ENCODE data around the gene TBC1D4.

- TF ChIP-seq, protein P1, sequence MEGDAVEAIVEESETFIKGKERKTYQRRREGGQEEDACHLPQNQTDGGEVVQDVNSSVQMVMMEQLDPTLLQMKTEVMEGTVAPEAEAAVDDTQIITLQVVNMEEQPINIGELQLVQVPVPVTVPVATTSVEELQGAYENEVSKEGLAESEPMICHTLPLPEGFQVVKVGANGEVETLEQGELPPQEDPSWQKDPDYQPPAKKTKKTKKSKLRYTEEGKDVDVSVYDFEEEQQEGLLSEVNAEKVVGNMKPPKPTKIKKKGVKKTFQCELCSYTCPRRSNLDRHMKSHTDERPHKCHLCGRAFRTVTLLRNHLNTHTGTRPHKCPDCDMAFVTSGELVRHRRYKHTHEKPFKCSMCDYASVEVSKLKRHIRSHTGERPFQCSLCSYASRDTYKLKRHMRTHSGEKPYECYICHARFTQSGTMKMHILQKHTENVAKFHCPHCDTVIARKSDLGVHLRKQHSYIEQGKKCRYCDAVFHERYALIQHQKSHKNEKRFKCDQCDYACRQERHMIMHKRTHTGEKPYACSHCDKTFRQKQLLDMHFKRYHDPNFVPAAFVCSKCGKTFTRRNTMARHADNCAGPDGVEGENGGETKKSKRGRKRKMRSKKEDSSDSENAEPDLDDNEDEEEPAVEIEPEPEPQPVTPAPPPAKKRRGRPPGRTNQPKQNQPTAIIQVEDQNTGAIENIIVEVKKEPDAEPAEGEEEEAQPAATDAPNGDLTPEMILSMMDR (IDR thresholded peaks at IDR 0.05; ENCODE audit: poor library complexity, severe bottlenecking): no peak
- no peak for TF ChIP-seq EZH2 (IDR thresholded peaks at IDR 0.05; ENCODE audit: borderline replicate concordance, insufficient read depth, low read length, poor library complexity, severe bottlenecking)
Measured at GRCh38 chr13:75508002-75508548, 26.1 kb upstream of the TBC1D4 start.
